Measurements from ENCODE around the gene CLDN24. TPM values are rescaled to one million over a fixed set of nuclear protein-coding genes. Genes with fewer than 3 reads are reported as not detected.

The CLDN24 gene
- total RNA-seq: not detected
- polyA plus RNA-seq: under 1 TPM in 1 of 2 donors, not detected in 1; 0.08 TPM
- long read RNA-seq, donor 1: 0 reads
- long read RNA-seq, donor 2, partial matches to known transcripts: 0 of 1 reads
- long read RNA-seq, donor 2, other reads (novel, unspliced or antisense): 0 of 1 reads
- long read RNA-seq, donor 3: 0 reads
- long read RNA-seq, donor 4: 0 reads
- long read RNA-seq, donor 5: 0 reads

- Histone ChIP-seq H3K9me3 (ENCODE audit: control insufficient read depth in 4 of 4, insufficient read depth in 3 of 4, low read length in 3 of 4) (peaks cover 0 to 3% (median 0%) of the 10 kb centered on the region in 4 donors), H3K27ac (ENCODE audit: low read depth in 1 of 2, low read length in 1 of 2) (no peak within 1 kb of the TSS), H3K4me1 (ENCODE audit: control insufficient read depth in 5 of 5, insufficient read depth in 5 of 5, low read length in 5 of 5) (peaks cover 0 to 5% (median 3%) of the 10 kb centered on the region in 5 donors), H3K36me3 (ENCODE audit: control insufficient read depth in 4 of 4, insufficient read depth in 4 of 4, low read length in 4 of 4) (peaks cover 0 to 7% (median 0%) of the 10 kb centered on the region in 4 donors), H3K27me3 (ENCODE audit: control insufficient read depth in 3 of 3, insufficient read depth in 3 of 3, low read length in 2 of 3) (no peaks in the 10 kb centered on the region), H3K9ac (ENCODE audit: insufficient read depth in 1 of 2, low read length in 2 of 2) (no peak within 1 kb of the TSS), H3K4me3 (no peak within 1 kb of the TSS)
- 92 to 94% methylated on average over 5 of the region's 5 CpGs for WGBS, 2 donors
- ATAC-seq (ENCODE audit: insufficient read depth, low FRiP score) (no peak), DNase-seq (no peak)
- no peak for TF ChIP-seq CTCF (IDR thresholded peaks at IDR 0.05; ENCODE audit: control extremely low read depth, extremely low read depth)
These were observed at the start of gene CLDN24 for GRCh38 chr4:183322326-183322725. Gene CLDN24 (minus strand): TSS chr4:183322426. CDS start chr4:183322426, 0 bp downstream.

- peak in 1 of 3 donors; percentile 2 for DNase-seq
- Histone ChIP-seq H3K9ac (ENCODE audit: insufficient read depth in 1 of 2, low read length in 2 of 2) (no peak overlapping the region), H3K4me1 (ENCODE audit: control insufficient read depth in 5 of 5, insufficient read depth in 5 of 5, low read length in 5 of 5) (no peaks in the 10 kb centered on the region), H3K27me3 (ENCODE audit: control insufficient read depth in 3 of 3, insufficient read depth in 3 of 3, low read length in 2 of 3) (no peaks in the 10 kb centered on the region), H3K9me3 (ENCODE audit: control insufficient read depth in 4 of 4, insufficient read depth in 3 of 4, low read length in 3 of 4) (peaks cover 0 to 8% (median 1%) of the 10 kb centered on the region in 4 donors), H3K36me3 (ENCODE audit: control insufficient read depth in 4 of 4, insufficient read depth in 4 of 4, low read length in 4 of 4) (no peaks in the 10 kb centered on the region), H3K27ac (ENCODE audit: low read depth in 1 of 2, low read length in 1 of 2) (no peak overlapping the region), H3K4me3 (no peak overlapping the region)
- TF ChIP-seq CTCF (IDR thresholded peaks at IDR 0.05; ENCODE audit: control extremely low read depth, extremely low read depth): no peak
- 75 to 84% methylated on average over 12 of the region's 12 CpGs for WGBS, 2 donors
- no peak for ATAC-seq (ENCODE audit: insufficient read depth, low FRiP score)
These were observed 48.6 kb upstream of the CLDN24 start for GRCh38 chr4:183370786-183371185.

DNA sequence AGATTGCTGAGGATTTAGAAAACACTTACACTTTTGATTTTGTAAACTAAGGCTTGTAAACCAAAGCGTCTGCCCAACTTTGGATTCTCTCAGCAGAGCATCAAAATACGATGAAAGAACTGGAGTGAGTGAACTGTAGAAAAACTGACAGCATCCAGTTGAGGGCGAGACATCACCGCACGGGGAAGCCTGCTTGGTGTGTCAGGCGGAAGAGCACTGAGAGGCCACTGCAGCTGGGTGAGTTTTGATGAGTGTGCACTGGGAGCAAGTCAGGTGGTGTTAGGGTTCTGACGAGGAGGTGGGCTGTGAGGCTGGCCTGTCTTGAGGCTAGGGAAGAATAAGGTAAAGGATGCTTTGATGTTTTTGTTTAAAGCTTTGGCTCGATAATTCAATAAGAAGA, 46.8 kb upstream of the CLDN24 start:
- Histone ChIP-seq H3K4me3 (no peak overlapping the region), H3K4me1 (ENCODE audit: control insufficient read depth in 5 of 5, insufficient read depth in 5 of 5, low read length in 5 of 5) (no peaks in the 10 kb centered on the region), H3K9me3 (ENCODE audit: control insufficient read depth in 4 of 4, insufficient read depth in 3 of 4, low read length in 3 of 4) (peaks cover 0 to 8% (median 1%) of the 10 kb centered on the region in 4 donors), H3K27ac (ENCODE audit: low read depth in 1 of 2, low read length in 1 of 2) (no peak overlapping the region), H3K9ac (ENCODE audit: insufficient read depth in 1 of 2, low read length in 2 of 2) (no peak overlapping the region), H3K27me3 (ENCODE audit: control insufficient read depth in 3 of 3, insufficient read depth in 3 of 3, low read length in 2 of 3) (no peaks in the 10 kb centered on the region), H3K36me3 (ENCODE audit: control insufficient read depth in 4 of 4, insufficient read depth in 4 of 4, low read length in 4 of 4) (no peaks in the 10 kb centered on the region)
- DNase-seq (no peak), ATAC-seq (ENCODE audit: insufficient read depth, low FRiP score) (no peak)
- 81 to 87% methylated on average over 8 of the region's 8 CpGs for whole genome bisulfite sequencing, 2 donors
- TF ChIP-seq CTCF (IDR thresholded peaks at IDR 0.05; ENCODE audit: control extremely low read depth, extremely low read depth): no peak

All from lung (tissue), 16 donors.